Fibroblast of lung (primary cell): ENCODE data around the gene APOC4.

Experiments
- EZH2 ChIP-seq: IDR thresholded peaks from 2 replicates; pipeline ENCODE4 v1.5.1; 2012; ENCODE audit warnings: low read length, control low read depth, mild to moderate bottlenecking; ENCODE audit errors: missing control alignments
- TF ChIP-seq, protein P1 (sequence below), 2 donors: IDR thresholded peaks in 1 of 2; conservative IDR thresholded peaks in 1 of 2; 1 replicate in 1 of 2; 2 replicates in 1 of 2; pipeline ENCODE4 v1.5.1; 2011 to 2012; ENCODE audit warnings: low read length in 2 of 2, control low read depth in 1 of 2, inconsistent platforms in 1 of 2, low read depth in 1 of 2, mild to moderate bottlenecking in 1 of 2

DNA sequence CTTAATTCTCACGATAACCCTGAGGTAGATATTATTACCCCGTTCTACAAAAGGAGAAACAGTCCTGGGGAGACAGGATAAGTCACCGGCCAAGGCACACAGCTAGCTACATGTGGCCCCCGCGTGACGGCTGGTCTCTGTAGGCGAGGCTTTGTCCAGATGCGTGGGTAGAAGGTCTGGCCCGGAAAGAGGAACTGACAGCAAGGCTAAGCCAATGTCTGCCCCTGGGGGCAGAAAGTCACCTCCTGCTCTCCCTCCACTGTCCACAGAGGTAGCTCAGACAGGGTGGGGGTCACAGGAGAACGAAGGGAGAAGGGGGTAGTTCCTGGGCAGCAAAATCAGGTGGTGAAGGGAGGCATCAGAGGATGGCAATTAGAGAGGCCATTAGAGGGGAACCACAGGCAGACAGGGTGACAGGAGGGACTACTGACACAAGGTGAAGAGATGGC lies 1.8 kb downstream of the APOC4 start:
- no peak for TF ChIP-seq EZH2
- TF ChIP-seq, protein P1, sequence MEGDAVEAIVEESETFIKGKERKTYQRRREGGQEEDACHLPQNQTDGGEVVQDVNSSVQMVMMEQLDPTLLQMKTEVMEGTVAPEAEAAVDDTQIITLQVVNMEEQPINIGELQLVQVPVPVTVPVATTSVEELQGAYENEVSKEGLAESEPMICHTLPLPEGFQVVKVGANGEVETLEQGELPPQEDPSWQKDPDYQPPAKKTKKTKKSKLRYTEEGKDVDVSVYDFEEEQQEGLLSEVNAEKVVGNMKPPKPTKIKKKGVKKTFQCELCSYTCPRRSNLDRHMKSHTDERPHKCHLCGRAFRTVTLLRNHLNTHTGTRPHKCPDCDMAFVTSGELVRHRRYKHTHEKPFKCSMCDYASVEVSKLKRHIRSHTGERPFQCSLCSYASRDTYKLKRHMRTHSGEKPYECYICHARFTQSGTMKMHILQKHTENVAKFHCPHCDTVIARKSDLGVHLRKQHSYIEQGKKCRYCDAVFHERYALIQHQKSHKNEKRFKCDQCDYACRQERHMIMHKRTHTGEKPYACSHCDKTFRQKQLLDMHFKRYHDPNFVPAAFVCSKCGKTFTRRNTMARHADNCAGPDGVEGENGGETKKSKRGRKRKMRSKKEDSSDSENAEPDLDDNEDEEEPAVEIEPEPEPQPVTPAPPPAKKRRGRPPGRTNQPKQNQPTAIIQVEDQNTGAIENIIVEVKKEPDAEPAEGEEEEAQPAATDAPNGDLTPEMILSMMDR (conservative IDR thresholded peaks at IDR 0.05 in 1 of 2, IDR thresholded peaks at IDR 0.05 in 1 of 2; ENCODE audit: low read depth in 1 of 2, low read length in 2 of 2): no peak
